HG03558 (cell line): ENCODE results near the gene ADAM15.

Source experiments
- ATAC-seq: cut with Tn5 transposase; IDR thresholded peaks from one replicate; pipeline ENCODE4 v1.9.1; 2021; ENCODE audit warnings: moderate number of reproducible peaks; ENCODE audit not compliant: unreplicated experiment; ENCODE audit errors: extremely low read depth

ADAM15 gene

DNA sequence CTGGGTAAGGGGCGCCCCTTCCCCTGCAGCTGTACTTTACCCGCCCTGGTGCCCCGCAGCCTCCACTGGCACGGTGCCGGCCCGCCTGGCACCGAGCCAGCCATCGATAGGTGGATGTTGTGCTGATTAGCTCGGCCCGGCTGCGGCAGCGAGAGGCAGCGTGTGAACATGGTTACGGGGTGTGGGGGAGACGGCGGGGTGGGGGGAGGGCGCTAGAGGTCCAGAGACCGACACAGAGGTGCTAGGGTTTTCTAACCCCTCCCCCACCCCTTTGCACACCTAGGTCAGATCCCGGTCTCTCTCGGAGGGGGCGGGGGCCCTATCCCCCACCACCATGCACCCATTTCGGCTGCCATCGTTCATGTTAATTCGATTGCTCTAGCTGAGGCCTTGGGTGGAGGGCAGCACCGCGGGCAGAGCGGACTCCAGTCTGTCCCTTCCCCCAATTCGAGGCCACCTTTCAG is 19.1 kb downstream of the ADAM15 start:
- ATAC-seq, result no peak

GRCh38 chr1:155070721-155071569 is 19.8 kb downstream of the ADAM15 start:
- no peak for ATAC-seq

GRCh38 chr1:155071701-155072100 is 20.6 kb downstream of the ADAM15 start:
- ATAC-seq, result no peak

GRCh38 chr1:155072531-155073289 is 21.6 kb downstream of the ADAM15 start:
- no peak for ATAC-seq

DNA sequence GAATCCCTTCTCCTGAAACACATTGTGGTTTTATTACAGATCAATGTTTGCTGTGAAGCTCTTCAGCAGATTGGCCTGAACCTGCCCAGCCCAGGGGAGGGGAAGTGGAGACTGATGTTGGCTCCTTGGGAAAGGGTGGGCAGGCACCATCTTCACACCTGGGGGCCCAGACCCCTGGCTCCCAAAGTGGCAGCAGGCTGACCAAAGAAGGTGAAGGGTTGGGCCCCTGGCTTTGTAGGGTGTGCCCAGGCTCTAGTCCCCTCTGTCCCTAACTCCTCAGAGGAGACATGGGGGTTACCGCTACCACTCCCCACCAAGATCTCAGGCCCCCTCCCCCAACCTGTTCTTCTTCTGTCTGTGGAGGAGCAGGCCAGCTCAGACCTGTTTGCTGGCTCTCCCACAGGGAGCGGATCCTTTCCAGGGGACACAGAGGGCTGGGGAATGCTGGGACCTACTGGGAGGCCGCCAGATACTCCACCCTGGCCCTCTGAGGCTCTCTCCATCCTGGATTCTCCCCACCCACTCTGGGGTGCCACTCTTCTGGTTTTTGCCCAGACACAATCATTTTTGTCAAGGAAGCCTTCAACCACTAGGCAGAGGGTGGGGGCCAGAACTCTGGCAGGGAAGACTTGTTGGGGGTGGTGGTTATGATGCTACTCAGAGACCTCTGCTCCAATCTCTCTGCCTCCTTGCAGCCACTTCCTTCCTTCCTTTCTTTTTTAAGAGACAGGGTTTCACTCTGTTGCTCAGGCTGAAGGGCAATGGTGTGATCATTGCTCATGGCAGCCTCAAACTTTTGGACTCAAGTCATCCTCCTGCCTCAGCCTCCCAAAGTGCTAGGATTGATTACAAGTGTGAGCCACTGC is 22.5 kb downstream of the ADAM15 start:
- ATAC-seq, result no peak

- ATAC-seq, result no peak
Observed at GRCh38 chr1:155075535-155075934, 24.4 kb downstream of the ADAM15 start.

GRCh38 chr1:155076371-155076770 is 25.3 kb downstream of the ADAM15 start:
- ATAC-seq, result no peak

- ATAC-seq, result no peak
Observed at GRCh38 chr1:155077346-155077745, 26.2 kb downstream of the ADAM15 start.

DNA sequence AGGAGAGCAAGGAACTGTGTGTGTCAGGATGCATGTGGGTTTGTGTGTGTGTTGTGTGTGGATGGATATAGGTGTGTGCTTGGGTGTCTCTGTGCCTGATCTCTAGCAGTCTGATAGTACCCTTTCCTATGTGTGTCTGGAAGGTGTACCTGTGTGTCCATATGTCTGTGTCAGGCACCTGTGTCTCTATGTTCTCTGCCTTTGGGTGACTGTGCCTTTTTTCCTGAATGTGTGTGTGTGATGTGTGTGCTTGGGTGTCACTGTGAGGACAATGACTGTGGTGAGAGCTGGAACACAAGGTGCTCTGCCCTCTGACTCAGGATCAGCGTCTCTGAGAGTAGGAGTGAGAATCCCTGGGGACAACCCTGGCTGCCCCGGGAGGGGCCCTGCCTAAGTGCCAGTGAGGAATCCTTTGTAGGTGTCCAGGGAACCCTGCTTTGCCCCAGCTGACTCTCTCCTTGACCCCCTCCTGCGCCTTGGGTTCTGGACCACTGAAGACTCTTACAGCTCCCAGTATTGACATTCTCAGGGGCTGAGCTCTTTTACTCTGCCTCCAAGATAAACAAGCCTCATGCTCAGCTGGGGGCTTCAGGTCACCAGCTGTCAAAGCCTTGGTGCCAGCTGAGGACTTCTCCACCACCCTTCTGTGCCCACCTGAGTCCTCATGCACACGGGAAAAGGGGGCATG is 26.8 kb downstream of the ADAM15 start:
- ATAC-seq, result no peak

GRCh38 chr1:155078469-155079209 is 27.5 kb downstream of the ADAM15 start, which contains the start of gene EFNA3:
Gene EFNA3, plus strand, starts transcription at chr1:155078837. Its CDS starts 105 bp downstream, at chr1:155078942.
- ATAC-seq, result no peak

DNA sequence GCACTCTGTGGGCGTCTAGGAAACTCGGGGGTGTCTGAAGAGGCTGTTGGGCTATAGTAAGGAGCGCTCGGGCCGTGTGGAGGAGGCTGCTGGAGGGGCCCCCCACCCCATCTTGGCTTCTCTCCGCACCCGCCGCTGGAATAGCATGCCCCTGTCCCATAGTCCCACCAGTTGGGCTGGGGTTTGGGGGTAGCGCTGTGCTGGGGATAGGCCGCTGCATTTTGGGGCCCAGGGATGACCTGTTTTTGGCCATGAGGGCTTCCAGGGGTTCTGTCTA is 28.0 kb downstream of the ADAM15 start:
- ATAC-seq, result no peak

DNA sequence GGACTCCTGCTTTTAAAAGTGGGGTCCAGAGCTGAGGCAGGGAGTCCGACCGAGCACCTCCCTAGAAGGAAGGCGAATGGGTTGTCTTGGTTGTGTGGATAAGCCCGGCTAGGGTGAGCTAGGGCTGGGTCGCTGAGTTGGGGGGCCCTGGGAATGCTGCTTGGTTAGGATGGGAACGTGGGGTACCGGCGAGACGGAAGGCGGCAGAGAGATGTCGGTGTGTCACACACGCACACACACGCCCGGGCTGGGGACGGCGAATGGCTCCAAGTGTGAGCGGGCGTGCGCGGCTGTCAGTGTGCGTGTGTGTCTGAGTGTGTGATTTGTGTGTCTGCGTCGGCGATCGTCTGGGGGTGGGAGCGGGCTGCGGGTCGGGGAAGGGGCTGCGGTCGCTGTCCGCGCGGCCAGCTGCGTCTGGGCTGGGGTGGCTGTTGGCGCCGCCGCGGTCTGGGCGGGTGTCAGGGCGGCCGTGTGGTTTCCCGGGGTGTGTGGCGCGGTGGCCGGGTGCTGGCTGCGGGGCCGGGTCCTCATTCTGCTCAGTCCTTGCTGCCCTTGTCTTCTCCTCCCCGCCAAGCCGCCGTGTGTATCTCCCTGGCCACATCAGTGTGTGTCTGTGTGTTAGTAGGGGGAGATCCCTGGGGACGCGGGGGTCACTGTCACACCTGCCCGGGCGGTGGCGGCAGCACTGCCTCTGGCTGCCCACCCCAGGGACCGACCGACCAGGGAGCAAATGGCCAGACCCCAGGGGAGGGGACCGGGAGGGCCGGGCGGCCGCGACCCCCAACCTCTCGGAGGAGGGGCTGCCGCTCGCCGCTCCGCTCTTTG is 28.6 kb downstream of the ADAM15 start:
- ATAC-seq, result no peak

- ATAC-seq, result no peak
Observed at GRCh38 chr1:155080312-155081228, 29.5 kb downstream of the ADAM15 start.

GRCh38 chr1:155081472-155082300 is 30.6 kb downstream of the ADAM15 start:
- no peak for ATAC-seq

GRCh38 chr1:155082301-155083051 is 31.4 kb downstream of the ADAM15 start:
- ATAC-seq, result no peak

- ATAC-seq, result no peak
Observed at GRCh38 chr1:155083052-155083541, 32.0 kb downstream of the ADAM15 start.
